Glutamatergic neuron (in vitro differentiated cells): ENCODE data around the gene HYAL3. TPM values are rescaled to one million over a fixed set of nuclear protein-coding genes. Genes with fewer than 3 reads are reported as not detected.

Source experiments
- DNase-seq: peaks from one replicate; pipeline ENCODE4 v3.0.0; 2022
- H3K27ac Mint-ChIP-seq: one replicate; pipeline ENCODE4 v1.8.0; 2020; ENCODE audit warnings: mild to moderate bottlenecking, mixed read lengths, inconsistent platforms; ENCODE audit not compliant: unreplicated experiment
- H3K27me3 Mint-ChIP-seq: one replicate; pipeline ENCODE4 v1.8.0; 2020; ENCODE audit warnings: mild to moderate bottlenecking, moderate library complexity, mixed read lengths, inconsistent platforms; ENCODE audit not compliant: unreplicated experiment
- H3K36me3 Mint-ChIP-seq: one replicate; pipeline ENCODE4 v1.8.0; 2020; ENCODE audit warnings: mild to moderate bottlenecking, mixed read lengths, inconsistent platforms; ENCODE audit not compliant: unreplicated experiment
- H3K4me1 Mint-ChIP-seq: one replicate; pipeline ENCODE4 v1.8.0; 2020; ENCODE audit warnings: mild to moderate bottlenecking, low read depth, mixed read lengths, inconsistent platforms; ENCODE audit not compliant: unreplicated experiment
- H3K4me3 Mint-ChIP-seq: one replicate; pipeline ENCODE4 v1.8.0; 2020; ENCODE audit warnings: mild to moderate bottlenecking, mixed read lengths, inconsistent platforms; ENCODE audit not compliant: unreplicated experiment
- H3K9me3 Mint-ChIP-seq: one replicate; pipeline ENCODE4 v1.8.0; 2020; ENCODE audit warnings: mild to moderate bottlenecking, moderate library complexity, mixed read lengths, inconsistent platforms; ENCODE audit not compliant: unreplicated experiment
- CTCF ChIP-seq: fragments of 200-600 bp; sonication (generic); IDR thresholded peaks from one replicate; pipeline ENCODE4 v1.5.0; 2021; ENCODE audit not compliant: partially characterized antibody, unreplicated experiment
- total RNA-seq: library from RNA; stranded (reverse); fragmentation: NEBNext Ultra II Directional; extraction: Animal tissue kit (Norgen Biotek cat#: 25700); gene quantifications from one replicate; pipeline ENCODE4 v1.2.1, GENCODE V29; 2021; ENCODE audit not compliant: unreplicated experiment

HYAL3 gene
- total RNA-seq, 1 donor from 2014 or later, result 6.9 TPM

- DNase-seq, result no peak
- no peaks in the 10 kb centered on the region for H3K36me3 Mint-ChIP-seq
- peaks cover 8% of the 10 kb centered on the region for H3K4me1 Mint-ChIP-seq
- no peak overlapping the region for H3K27ac Mint-ChIP-seq
- H3K4me3 Mint-ChIP-seq, result peak overlapping the region; percentile 93
- no peak for TF ChIP-seq CTCF
- peaks cover 3% of the 10 kb centered on the region for H3K9me3 Mint-ChIP-seq
- H3K27me3 Mint-ChIP-seq, result peaks cover 16% of the 10 kb centered on the region
Observed at GRCh38 chr3:50297896-50298725, 1.1 kb downstream of the HYAL3 start.

GRCh38 chr3:50297384-50297775, 1.8 kb downstream of the HYAL3 start:
- DNase-seq, result no peak
- TF ChIP-seq CTCF, result no peak
- H3K4me3 Mint-ChIP-seq, result no peak overlapping the region

GRCh38 chr3:50296721-50297383, 2.4 kb downstream of the HYAL3 start:
- no peak for DNase-seq
- no peaks in the 10 kb centered on the region for H3K36me3 Mint-ChIP-seq
- H3K4me1 Mint-ChIP-seq, result peaks cover 12% of the 10 kb centered on the region
- H3K27me3 Mint-ChIP-seq, result peaks cover 15% of the 10 kb centered on the region
- H3K27ac Mint-ChIP-seq, result no peak overlapping the region
- no peak overlapping the region for H3K4me3 Mint-ChIP-seq
- no peak for TF ChIP-seq CTCF
- peaks cover 6% of the 10 kb centered on the region for H3K9me3 Mint-ChIP-seq

More at GRCh38 chr3:50297384-50297775, 1.8 kb downstream of the HYAL3 start:
- Mint-ChIP-seq H3K9me3 (peaks cover 6% of the 10 kb centered on the region), H3K27me3 (peaks cover 18% of the 10 kb centered on the region), H3K27ac (no peak overlapping the region), H3K4me1 (peaks cover 12% of the 10 kb centered on the region), H3K36me3 (no peaks in the 10 kb centered on the region)

GRCh38 chr3:50295553-50296431, 3.4 kb downstream of the HYAL3 start:
- Mint-ChIP-seq H3K9me3 (peaks cover 6% of the 10 kb centered on the region), H3K27me3 (peaks cover 11% of the 10 kb centered on the region), H3K36me3 (no peaks in the 10 kb centered on the region), H3K27ac (no peak overlapping the region), H3K4me3 (peak overlapping the region; percentile 52), H3K4me1 (peaks cover 15% of the 10 kb centered on the region)
- no peak for TF ChIP-seq CTCF
- DNase-seq, result no peak
